ENCODE measurements around the gene HOXC9.

GRCh38 chr12:53960187-53961024, 39.6 kb upstream of the HOXC9 start:
- no peak for TF ChIP-seq CTCF (IDR thresholded peaks at IDR 0.05)
- no peak for TF ChIP-seq POLR2A (IDR thresholded peaks at IDR 0.05)
